Brain pericyte (primary cell): Measurements from ENCODE around the gene BTBD9.
A peak's percentile ranks its signal among the peaks of the same experiment; 100 is the strongest.

Experiments
- DNase-seq: peaks from one replicate; pipeline ENCODE4 v3.0.0-alpha.2; 2012; ENCODE audit warnings: low read depth, low spot score

BTBD9 gene

DNA sequence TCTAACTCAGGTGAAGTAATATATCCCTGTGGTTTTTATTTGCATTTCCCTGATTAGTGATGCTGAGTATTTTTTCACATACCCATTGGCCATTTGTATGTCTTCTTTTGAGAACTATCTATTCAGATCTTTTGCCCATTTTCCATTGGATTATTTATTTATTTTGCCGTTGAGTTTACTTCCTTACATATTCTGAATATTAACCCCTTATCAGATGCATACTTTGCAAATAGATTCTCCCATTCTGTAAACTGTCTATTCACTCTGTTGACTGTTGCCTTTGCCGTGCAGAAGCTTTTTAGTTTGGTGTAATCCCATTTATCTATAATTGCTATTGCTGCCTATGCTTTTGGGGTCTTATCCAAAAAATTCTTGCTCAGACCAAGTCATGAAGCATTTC is 336.9 kb downstream of the BTBD9 start:
- no peak for DNase-seq

DNA sequence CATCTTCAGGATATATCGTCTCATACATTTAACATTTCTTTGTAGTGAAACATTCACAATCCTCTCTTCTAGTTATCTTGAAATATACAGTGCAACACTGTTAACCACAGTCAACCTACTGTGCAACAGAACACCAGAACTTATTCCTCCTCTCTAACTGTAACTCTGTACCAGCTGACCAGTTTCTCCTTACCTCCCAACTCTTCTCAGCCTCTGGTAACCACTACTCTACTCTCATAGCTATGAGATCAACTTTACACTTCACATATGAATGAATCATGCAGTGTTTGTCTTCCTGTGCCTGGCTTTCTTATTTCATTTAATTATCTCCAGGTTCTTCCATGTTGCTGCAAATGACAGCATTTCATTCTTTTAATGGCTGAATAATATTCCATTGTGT is 337.6 kb downstream of the BTBD9 start:
- DNase-seq: no peak

DNA sequence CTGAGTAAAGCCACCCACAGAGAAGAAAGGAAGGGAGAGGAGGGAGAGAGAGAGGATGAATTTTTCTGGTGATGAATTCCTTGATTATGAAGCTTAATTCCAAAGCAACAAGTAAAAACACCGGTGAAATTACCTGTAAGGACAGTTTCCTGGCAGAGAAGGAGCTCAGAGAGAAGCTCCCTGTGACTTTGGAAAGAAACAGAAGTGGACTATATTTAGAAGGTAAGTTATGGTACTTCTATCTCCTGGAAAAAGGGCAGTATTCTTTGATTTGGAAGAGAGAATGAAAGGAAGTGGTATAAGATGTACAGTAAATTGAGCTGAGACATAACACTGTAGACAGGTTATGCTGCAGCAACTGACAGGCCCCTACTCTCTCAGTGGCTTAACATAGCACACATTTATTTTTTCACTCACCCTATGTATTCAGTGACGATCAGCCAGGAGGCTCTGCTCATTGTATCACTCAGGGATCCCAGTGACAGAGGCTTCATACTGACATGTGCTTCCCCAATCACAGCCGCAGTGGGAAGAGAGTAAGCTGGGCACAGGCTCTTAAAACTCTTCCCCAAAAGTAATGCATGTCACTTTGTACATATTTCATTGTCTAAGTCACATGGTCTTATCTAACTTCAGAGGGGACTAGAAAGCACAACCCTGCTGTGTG is 349.5 kb downstream of the BTBD9 start:
- no peak for DNase-seq

DNA sequence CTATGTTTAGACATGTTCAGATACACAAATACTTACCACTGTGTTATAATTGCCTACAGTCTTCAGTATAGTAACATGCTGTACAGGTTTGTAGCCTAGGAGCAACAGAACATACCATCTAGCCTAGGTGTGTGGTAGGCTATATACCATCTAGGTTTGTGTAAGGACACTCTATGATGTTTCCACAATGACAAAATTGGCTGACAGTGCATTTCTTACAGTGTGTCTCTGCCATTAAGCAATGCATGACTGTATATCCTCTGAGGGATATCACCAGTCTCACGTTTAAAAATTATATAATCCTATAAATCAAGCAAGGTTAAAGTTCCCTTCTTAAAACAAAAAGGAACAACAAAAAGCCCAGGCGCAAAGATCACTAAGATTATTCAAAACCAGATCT is 352.2 kb downstream of the BTBD9 start:
- DNase-seq: no peak

DNA sequence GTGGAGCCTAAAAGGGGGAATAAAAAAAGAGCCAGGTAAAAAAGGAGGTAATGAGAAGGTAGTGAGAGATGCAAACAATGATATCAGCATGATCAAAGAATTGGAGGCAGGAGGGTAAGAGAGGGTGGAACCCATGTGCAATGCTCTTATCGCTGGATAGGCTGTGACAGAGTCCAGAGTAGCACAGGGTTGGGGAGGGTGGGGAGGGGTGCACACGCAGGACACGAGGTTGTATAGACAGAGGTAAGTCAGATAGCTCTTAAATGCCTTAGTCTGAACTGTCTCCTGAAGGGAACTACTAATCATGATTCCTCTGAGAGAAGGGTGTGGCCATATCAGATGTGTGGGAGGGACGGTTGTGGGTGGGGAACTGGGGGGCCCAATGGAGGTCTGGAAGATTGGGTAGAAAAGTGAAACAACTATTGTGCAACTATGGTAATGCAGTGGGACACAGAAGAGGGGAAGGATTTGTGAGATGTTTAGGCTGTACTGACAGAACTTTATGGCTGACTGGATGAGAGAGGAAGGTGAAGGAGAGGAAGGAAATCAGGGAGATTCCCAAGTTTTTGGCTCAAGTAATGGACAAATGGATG is 354.8 kb downstream of the BTBD9 start:
- no peak for DNase-seq

DNA sequence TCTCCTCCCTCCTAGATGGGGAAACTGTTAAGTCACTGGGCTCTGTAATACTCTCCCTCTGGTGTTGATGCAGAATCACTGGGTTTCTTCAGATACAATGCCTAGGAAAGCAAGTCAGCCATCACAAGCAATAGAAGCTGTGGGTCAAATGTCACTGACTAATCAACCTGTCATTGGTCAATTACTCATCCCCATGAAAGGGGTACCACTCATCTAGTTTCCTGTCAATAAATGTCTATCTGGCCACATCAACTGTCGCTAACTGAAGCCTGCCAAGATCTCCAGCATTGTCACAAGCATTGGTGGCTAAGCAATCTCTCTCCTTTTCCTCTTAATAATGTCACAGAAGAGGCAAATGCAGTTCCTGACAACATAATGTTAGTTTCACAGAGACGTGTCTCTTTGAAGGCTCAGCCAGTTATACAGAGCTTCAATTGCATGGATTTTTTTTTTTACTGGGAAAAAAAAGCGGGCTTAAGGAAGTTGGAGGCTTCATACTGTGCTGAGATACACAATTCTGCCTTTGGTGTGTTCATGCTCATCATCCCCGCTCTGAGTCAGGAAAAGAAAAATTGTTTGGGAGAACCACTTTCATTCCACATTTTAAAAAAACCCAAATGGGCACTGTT is 355.9 kb downstream of the BTBD9 start:
- no peak for DNase-seq

DNA sequence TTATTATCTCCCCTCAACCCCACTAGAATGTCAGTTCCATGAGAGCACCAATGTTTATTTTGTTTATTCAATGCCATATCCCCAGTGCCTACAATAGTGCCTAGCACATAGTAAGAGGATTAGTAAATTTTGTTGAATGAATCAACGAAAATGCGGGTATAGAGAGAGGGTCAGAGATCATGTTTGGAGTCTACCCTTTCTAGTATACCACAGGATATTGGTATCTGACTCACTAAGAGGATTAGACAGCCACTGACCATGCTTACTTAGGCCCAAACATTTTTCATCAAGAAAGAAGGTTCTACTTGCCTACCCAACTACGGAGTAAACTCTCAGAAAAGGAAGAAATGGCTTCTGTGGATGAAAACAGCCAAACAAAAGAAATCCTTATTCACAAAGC is 356.8 kb downstream of the BTBD9 start:
- DNase-seq: no peak

DNA sequence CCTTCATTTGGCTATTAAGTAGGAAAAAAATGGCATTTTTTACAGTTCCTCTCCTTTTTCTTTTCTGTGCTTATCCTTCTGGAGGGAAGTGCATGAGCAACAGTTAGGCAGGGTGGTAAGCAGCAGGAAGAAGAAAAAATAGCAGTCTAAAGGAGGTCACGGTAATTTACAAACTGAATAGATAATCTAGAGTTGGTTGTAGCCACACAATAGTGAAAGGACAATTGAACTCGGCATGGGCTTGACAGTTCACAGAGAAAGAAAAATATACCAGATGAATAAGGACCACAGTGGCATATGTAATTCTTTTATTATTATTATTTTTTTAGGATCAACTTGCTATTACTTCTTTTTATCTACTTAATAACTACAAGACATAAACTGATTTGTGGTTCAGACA is 358.6 kb downstream of the BTBD9 start:
- DNase-seq: no peak

DNA sequence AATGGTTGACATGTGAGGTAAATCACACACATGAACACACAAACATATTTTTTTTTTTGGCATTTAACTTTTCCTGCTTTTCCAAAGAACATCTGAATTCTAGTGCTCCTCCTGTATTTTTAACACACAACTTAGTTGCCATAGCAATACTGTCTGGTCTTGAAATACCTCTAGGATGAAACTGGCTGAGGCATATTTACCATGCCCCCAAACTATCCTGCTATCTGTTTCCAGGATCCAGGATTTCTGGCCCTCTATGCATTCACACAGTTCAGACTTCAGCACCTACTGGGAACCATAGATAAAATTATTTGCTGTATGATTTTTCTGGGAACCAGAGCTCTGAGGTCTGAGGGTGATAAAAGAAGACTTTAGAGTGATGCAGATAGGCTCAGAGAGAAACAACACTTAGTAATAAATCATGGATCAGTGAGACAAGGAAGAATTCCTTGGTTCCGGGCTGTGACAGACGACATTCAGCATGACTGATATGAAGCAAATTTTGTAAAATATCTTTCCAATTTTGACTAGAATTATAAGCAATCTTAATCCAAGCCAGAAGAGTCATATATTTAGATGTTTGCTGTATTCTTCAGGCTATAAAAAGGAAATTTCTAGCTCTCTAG is 359.7 kb downstream of the BTBD9 start:
- no peak for DNase-seq

DNA sequence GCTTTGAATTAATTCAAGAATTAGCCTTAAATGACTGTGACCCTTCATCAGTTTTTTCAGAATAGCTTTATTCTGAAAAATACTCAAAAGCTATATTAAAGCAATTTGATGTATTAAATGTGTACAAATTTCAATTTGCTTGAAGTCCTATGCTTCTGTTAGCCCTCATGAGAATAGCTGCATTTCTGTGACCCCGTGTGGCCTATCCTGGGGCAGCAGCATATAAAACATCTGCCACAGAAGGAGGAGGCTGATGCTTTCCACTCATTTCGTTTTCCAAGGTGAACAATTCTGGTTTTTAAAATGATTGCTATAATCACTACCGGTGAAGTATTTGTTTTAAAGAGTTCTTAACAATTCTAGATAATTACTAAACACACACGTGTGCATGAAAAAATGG is 360.3 kb downstream of the BTBD9 start:
- no peak for DNase-seq

DNA sequence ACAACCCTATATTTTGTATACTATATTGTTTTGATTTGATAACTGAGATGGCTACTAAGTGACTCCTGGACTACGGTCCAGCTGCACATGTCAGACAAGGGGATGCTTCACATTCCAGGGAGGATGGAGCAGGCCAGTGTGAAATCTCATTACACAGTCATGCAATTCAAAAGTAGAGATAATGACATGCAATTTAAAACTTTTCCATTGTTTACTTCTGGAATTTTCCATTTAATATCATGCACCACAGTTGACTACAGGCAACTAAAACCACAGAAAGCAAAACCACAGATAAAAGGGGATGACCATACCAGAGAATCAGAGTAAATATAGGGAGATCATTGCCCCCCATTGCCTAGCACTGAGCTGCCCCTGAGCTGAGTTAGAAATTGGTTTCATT is 366.4 kb downstream of the BTBD9 start:
- no peak for DNase-seq

DNA sequence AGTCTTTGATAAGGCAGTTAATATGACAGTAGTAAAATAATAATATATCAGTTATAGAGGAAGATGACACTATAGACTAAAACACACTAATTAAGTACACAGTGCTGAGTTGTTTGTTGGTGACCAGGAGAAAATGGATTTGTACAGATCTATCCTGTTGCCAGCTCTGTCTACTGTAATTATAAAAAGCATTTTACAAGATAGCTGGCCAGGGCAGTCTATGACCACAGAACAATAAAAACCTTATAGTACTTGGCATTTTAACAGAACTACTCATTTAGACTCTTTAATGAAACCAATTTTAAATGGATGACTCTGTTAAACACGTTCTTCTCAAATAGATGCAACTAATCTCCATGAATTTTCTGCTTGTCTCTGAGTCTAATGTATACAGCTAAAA is 367.5 kb downstream of the BTBD9 start:
- DNase-seq: no peak

DNA sequence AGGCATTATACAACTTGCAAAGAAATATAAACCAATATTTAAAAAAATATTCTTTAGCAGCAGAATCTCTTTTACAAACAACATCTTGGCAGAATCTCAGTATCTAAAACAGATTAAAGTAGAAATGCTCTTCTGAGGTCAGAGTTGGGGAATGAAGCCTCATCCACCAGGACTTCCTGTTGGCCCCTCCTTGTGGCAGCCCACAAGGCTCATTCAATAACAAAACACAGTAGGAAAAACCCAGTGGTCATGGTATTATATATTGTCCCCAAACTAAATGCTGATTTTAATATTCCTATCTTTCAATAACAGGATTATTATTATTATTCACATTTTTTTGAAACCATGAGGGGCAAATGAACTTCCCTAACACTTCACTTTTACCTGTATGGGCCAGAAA is 368.6 kb downstream of the BTBD9 start:
- no peak for DNase-seq

DNA sequence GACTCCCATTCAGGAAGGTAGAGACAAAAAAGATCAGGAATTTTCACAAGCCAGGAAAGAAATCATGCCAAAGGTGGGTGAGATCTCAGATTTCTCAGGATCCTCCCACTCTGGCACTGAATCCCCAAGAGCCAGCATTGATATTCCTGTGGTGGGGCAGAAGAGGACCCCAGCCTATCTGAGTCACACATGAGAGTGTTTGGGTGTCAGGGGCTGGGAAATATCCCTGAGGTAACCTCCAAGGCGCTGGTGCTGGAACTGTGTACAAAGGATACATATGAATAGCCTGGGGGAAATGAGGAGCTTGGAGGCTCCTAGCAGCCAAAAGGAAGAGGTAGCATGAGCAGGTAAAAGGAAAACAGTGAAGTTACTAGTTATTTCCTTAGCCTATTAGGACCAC is 369.4 kb downstream of the BTBD9 start:
- no peak for DNase-seq

DNA sequence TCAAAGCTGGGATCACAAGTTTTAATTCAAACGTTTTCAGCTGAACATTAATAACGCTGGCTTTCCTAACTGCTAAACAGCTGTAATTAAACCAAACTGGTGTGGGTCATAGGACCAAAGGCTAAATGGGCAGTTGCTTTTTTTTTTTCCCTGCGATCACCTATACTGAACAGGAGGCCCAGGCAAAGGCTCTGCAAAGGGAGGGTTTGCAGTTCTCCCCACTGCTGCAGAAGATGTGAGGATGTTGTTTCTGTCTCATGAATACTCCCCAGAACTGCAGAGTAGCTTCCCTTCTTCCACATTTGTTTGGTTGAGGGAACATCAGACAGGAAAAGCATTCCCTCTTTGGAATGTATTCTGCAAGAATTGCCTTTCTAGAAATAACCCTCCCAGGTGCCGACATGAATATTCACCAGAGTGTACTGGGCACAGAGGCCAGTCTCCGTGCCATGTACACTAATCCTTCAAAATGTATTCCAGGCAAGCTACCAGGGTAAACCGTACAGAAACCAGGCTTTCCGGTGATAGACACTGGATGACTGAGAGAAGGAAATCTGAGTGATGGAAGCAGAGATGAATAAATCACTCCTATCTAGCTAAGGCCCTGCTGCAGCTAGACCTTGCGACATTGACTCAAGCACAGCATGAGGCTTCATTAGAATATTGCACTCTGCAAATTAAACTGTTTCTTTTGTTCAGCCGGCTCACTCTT is 370.1 kb downstream of the BTBD9 start:
- DNase-seq: no peak

DNA sequence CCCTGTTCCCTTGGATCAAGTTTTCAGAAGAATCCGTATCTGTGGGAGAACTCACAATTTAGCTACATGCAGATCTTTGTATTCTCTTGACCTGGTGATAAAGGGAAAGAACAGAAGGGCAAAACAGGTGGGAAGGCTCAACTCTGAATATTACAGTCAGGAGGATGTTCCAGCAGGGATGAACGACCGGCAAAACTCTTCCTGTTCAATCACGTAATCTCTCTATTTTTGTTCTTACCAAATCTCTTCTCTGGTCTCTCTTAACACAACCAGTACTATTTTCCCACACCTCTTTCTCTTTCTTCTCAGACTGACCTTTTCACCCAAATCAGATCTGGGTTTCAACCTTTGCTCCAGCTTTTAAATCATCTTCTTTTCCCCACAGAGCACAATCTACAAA is 371.4 kb downstream of the BTBD9 start:
- DNase-seq: no peak

DNA sequence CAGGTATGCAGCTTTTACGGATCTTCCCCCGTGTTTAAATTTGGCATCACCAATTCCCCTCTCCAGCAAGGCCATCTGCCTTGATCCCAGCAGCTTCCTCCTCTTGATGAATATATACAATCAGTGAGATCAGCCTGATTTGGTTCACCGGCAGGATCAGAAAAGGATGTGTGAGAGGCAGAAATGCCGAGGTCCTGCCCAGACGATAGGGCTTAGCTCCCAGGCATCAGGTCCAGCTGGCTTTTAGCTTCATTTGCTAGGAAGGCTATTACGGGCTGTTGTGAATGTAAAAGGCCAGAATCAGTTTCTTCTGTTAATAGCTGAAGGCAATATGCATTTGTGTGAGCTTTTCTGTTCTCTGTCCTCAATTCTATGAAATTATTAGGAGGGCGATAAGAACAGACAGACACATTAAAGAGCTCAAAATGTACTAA is 372.8 kb downstream of the BTBD9 start:
- no peak for DNase-seq

DNA sequence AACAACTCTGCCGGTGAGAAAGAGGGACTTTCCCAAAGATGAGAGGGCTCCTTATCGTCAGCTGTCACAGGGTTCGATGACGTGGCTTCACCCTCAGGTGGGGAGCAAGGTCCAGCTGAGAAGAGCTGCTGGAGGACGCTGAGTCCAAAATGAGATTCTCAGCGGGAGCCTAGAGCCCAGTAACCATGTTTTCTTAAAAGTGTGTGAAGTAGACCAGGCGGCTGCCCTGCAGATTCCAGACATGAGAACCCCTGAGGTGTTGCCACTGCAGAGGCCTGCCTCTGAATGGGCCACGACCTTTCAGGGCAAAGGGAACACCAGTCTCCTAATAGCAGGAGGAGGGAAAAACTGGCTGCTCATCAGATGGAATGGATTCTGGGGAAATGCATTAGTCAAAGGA is 375.1 kb downstream of the BTBD9 start:
- peak; percentile 86 for DNase-seq

DNA sequence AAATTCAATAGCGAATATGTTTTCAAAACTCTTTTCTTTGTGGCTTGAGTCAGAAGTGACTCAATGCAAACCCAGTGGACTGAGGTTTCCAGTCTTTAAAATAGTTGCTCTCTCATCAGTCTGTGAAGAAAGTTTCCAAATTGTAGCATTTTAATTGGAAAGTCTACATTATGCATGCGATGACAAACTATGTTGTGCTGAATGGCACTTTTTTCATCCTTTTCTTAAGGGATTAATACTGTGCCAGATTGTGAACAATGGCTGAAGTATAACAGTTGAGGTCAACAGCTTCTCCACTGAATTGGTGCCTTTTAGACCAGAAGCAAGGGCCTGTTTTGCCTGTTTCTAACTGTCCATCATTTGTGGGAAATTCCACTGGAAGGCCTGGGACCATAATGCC is 377.1 kb downstream of the BTBD9 start:
- no peak for DNase-seq

DNA sequence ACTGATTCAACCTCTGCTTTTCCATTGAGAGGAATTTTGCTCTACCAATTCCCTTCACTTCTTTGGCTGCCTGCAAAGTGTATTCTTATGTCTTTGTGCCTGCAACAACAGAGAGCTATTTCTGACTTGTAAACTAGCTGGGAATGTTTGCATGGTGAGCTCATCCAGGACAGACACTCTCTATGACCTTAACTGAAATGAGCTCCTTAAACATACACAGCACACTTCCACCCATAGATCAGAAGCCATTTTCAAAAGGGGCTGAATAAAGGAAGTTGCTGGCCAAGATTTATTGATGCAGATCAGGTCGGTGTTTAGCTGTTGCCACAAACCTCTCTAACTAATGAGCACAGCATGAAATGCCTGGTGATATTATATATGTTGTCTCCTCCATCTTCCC is 377.7 kb downstream of the BTBD9 start:
- peak; percentile 59 for DNase-seq

DNA sequence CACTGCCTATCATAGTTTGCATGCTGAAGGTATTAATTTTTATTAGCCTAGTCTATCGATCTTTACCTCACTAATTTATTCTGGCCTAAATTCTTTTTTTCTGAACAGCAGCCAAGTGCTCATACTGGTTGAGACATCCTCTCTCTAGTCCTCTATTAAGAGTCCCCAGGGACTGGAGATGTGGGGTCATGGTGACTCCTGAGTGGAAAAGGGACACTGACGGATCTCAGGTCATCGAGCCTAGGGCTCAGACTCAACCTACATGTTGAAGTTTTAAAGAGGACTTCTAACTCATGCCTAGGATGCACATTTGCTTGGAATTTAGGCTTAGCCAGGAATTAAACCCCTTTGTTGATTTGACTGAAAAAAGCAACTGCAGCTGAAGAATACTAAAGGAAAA is 378.1 kb downstream of the BTBD9 start:
- no peak for DNase-seq

DNA sequence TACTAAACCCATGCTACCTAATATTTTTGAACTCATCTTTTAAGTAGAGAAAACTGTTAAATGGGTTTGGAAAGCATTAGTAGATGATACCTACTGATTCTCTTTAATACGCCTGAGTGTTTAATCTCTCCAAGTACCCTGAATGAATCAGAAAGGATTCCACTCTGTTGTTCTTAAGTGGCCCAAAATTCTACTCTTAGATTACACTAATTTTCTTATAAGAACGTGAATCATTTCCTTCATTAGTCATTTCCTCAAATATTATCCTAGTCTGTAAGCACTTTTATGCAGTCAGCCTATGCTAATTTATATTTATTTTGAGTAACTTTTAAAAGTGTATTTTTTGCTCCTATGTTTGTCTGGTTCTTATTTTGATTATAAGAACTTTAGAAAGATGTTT is 380.0 kb downstream of the BTBD9 start:
- DNase-seq: no peak
